ENCODE results near the gene ARRDC2. TPM values are rescaled to one million over a fixed set of nuclear protein-coding genes. Genes with fewer than 3 reads are reported as not detected.
"Not testable (repeated sequence)": the region's sequence is repeated elsewhere in the genome, so short reads cannot be mapped to it uniquely, and the experiment has no call there.

ARRDC2 gene
- total RNA-seq, 1 donor from 2014 or later, result 168 TPM

DNA sequence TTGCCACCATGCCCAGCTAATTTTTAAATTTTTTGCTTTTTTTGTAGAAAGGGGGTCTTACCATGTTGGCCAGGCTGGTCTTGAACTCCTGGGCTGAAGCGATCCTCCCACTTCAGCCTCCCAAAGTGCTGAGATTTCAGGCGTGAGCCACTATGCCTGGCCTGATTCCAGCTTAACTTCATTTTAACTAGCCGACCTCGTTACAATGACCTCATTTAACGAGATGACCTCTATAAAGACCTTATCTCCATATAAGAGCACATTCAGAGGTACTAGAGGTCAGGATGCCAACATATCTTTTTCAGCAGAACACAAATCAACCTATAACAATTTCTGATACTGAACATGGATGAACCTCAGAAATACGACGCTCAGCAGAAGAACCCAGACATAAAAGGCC lies 30.5 kb upstream of the ARRDC2 start:
- Mint-ChIP-seq H3K9me3 (no peaks in the 10 kb centered on the region), H3K27me3 (no peaks in the 10 kb centered on the region), H3K36me3 (ENCODE audit: low read depth) (no peaks in the 10 kb centered on the region), H3K4me1 (peaks cover 18% of the 10 kb centered on the region), H3K27ac (no peak overlapping the region), H3K4me3 (no peak overlapping the region)
- ChIA-PET POLR2A (interaction anchor here (0.9 kb wide), 1 partner anchor 42 kb away, joined by 3 read pairs; no protein-coding TSS in a partner anchor), CTCF (interaction anchor here (1.6 kb wide), 1 partner anchor 19 kb away, joined by 3 read pairs; no protein-coding TSS in a partner anchor)
- TF ChIP-seq, protein P1, sequence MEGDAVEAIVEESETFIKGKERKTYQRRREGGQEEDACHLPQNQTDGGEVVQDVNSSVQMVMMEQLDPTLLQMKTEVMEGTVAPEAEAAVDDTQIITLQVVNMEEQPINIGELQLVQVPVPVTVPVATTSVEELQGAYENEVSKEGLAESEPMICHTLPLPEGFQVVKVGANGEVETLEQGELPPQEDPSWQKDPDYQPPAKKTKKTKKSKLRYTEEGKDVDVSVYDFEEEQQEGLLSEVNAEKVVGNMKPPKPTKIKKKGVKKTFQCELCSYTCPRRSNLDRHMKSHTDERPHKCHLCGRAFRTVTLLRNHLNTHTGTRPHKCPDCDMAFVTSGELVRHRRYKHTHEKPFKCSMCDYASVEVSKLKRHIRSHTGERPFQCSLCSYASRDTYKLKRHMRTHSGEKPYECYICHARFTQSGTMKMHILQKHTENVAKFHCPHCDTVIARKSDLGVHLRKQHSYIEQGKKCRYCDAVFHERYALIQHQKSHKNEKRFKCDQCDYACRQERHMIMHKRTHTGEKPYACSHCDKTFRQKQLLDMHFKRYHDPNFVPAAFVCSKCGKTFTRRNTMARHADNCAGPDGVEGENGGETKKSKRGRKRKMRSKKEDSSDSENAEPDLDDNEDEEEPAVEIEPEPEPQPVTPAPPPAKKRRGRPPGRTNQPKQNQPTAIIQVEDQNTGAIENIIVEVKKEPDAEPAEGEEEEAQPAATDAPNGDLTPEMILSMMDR (IDR thresholded peaks at IDR 0.05), result no peak
- DNase-seq (no peak), ATAC-seq (ENCODE audit: low read depth) (no peak)
- intact Hi-C loops (cut with micrococcal nuclease), result no loop called here

DNA sequence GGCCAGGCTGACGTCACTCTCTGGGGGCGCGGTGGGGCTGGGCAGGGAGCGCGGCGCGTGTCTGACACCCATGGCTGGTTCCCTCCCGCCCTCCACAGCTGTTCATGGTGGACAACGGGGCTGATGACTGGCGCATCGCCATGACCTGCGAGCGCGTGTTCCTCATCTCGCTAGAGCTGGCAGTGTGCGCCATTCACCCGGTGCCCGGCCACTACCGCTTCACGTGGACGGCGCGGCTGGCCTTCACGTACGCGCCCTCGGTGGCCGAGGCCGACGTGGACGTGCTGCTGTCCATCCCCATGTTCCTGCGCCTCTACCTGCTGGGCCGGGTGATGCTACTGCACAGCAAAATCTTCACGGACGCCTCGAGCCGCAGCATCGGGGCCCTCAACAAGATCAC lies 26.4 kb upstream of the ARRDC2 start:
- Mint-ChIP-seq H3K9me3 (no peaks in the 10 kb centered on the region), H3K27me3 (peaks cover 2% of the 10 kb centered on the region), H3K4me3 (no peak overlapping the region), H3K36me3 (ENCODE audit: low read depth) (no peaks in the 10 kb centered on the region), H3K27ac (no peak overlapping the region), H3K4me1 (peaks cover 18% of the 10 kb centered on the region)
- TF ChIP-seq, protein P1 (IDR thresholded peaks at IDR 0.05), result no peak
- CTCF ChIA-PET, result no interaction called here
- ATAC-seq (ENCODE audit: low read depth) (no peak), DNase-seq (no peak)
- POLR2A ChIA-PET, result no interaction called here
- intact Hi-C loops (cut with micrococcal nuclease), result no loop called here

DNA sequence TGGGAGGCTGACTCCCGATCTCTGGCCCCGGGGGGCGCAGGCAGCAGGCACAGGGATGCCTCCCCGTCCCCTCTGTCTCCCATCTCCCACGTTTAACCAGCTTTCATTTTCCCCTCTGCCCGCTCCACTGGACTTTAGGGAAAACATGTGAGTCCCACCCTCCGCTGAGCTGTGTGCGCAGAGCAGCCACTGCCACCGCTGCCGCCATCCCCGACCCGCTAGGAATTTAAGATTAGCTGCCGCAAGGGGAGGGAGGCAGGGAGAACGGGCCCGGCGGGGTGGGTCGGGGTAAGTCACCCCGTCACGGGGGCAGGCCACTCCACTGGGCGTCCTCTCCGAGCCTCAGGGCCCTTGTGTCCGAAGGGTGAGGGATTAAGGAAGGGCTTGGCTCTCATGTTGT lies 25.5 kb upstream of the ARRDC2 start:
- intact Hi-C loops (cut with micrococcal nuclease), result no loop called here
- ChIA-PET POLR2A (no interaction called here), CTCF (no interaction called here)
- no peaks in the 10 kb centered on the region for H3K36me3 Mint-ChIP-seq (ENCODE audit: low read depth)
- H3K27ac Mint-ChIP-seq, result no peak overlapping the region
- TF ChIP-seq, protein P1 (IDR thresholded peaks at IDR 0.05), result no peak
- ATAC-seq (ENCODE audit: low read depth) (no peak), DNase-seq (no peak)
- H3K27me3 Mint-ChIP-seq, result peaks cover 2% of the 10 kb centered on the region
- H3K9me3 Mint-ChIP-seq, result no peaks in the 10 kb centered on the region
- H3K4me1 Mint-ChIP-seq, result peaks cover 18% of the 10 kb centered on the region
- no peak overlapping the region for H3K4me3 Mint-ChIP-seq

DNA sequence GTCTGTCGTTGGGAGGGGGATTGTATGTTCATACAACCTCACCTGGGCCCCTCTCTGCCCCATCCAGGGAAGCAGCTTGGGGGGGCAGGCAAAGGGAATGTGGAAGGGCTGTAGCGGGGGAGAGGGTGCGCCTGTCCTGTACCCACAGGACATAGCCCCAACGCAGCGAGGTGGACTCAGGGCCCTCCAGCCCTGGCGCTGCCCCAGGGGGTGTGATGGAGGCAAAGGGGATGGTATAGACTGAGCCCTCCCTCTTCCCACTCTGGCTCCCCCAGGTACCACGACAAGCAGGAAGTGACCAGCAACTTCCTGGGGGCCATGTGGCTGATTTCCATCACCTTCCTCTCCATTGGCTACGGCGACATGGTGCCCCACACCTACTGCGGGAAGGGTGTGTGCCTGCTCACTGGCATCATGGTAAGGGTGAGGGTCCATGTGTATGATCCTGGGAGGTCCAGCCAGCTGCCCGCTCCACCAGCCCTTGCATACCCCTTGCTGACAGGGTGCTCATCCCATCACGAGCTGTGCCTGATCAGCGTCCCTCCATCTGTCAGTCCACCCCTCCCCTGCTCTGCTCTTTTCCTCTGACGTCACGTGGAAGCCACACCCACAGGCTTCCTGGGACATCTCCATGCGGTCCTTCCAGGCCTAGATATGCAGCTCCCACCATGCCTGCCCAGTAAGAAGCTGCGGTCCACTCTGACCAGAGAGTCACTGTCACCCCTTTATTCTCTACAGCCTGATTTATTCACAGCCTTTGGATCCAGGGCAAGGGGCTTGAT lies 22.7 kb upstream of the ARRDC2 start:
- ATAC-seq (ENCODE audit: low read depth) (no peak), DNase-seq (no peak)
- Mint-ChIP-seq H3K36me3 (ENCODE audit: low read depth) (no peaks in the 10 kb centered on the region), H3K9me3 (no peaks in the 10 kb centered on the region), H3K27me3 (peaks cover 2% of the 10 kb centered on the region), H3K27ac (no peak overlapping the region), H3K4me1 (peaks cover 8% of the 10 kb centered on the region), H3K4me3 (no peak overlapping the region)
- ChIA-PET CTCF (interaction anchor here (0.7 kb wide), 1 partner anchor 47 kb away, joined by 3 read pairs; no protein-coding TSS in a partner anchor), POLR2A (no interaction called here)
- TF ChIP-seq, protein P1 (IDR thresholded peaks at IDR 0.05), result no peak
- intact Hi-C loops (cut with micrococcal nuclease), result no loop called here

DNA sequence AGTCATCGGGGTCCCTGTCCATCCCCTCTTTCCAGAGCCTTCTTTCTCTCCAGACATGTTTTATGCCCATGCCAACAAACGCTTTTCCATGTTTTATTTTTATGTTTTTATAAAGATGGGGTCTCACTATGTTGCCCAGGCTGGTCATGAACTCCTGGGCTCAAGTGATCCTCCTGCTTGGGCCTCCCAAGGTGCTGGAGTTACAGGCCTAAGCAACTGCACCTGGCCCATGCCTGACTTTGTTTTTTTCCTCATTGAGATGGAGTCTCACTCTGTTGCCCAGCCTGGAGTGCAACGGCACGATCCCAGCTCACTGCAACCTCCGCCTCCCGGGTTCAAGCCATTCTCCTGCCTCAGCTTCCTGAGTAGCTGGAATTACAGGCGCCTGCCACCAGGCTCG lies 21.4 kb upstream of the ARRDC2 start:
- intact Hi-C loops (cut with micrococcal nuclease); H3K9me3 Mint-ChIP-seq; ATAC-seq (ENCODE audit: low read depth); H3K27me3 Mint-ChIP-seq; H3K4me1 Mint-ChIP-seq; H3K27ac Mint-ChIP-seq; H3K4me3 Mint-ChIP-seq; H3K36me3 Mint-ChIP-seq (ENCODE audit: low read depth); DNase-seq; CTCF ChIA-PET: not testable (repeated sequence)
- POLR2A ChIA-PET, result interaction anchor here (0.8 kb wide), 1 partner anchor 54 kb away, joined by 4 read pairs; the partner anchor contains the start of gene CCDC124
